Stimulated activated naive CD8-positive, alpha-beta T cell treated with anti-CD3 and anti-CD28 coated beads, Interleukin-15, Interleukin-2, amounts not matched to agents 100 ng/mL and 50 ng/mL, for 24 hours (primary cell): ENCODE data around the gene FAM174C.

Experiments used
- H3K27ac Mint-ChIP-seq: one replicate; pipeline ENCODE4 v1.8.0; 2021; ENCODE audit warnings: mild to moderate bottlenecking, mixed read lengths
- H3K27me3 Mint-ChIP-seq: one replicate; pipeline ENCODE4 v1.8.0; 2021; ENCODE audit warnings: mixed read lengths
- H3K36me3 Mint-ChIP-seq: one replicate; pipeline ENCODE4 v1.8.0; 2021; ENCODE audit warnings: low read depth, mixed read lengths
- H3K4me1 Mint-ChIP-seq: one replicate; pipeline ENCODE4 v1.8.0; 2021; ENCODE audit warnings: low read depth, mixed read lengths
- H3K4me3 Mint-ChIP-seq: one replicate; pipeline ENCODE4 v1.8.0; 2021; ENCODE audit warnings: mild to moderate bottlenecking, mixed read lengths
- H3K9me3 Mint-ChIP-seq: one replicate; pipeline ENCODE4 v1.8.0; 2021; ENCODE audit warnings: mixed read lengths

The FAM174C gene

DNA sequence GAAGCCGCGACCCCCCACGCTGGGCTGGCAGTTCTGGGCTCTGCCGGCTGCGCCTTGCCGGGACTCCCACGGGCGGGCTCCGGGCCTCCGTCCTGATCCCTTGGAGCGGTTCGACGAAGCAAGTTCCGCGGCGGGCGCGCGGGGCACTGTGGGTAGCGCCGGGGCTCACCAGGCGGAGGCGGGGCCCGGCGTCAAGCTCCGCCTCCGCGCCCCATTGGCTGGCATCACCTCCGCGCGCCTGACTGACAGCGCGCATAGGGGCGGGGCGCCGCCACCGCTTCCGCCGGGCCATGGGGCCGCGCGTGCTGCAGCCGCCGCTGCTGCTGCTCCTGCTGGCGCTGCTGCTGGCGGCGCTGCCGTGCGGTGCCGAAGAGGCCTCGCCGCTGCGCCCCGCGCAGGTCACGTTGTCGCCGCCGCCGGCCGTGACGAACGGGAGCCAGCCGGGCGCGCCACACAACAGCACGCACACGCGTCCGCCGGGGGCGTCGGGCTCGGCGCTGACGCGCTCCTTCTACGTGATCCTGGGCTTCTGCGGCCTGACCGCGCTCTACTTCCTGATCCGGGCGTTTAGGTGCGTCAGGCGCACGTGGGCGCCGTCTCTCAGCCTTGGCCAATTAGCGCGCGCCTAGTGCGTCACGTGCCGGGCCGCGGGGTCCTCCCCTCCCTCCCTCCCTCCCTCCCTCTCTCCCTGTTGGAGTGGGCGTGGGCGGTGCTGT is at the start of gene FAM174C:
FAM174C (plus strand) TSS at position 271 of the 716 bp plus-strand sequence; CDS start at position 291, 20 bp downstream.
- Mint-ChIP-seq H3K9me3 (no peaks in the 10 kb centered on the region), H3K27ac (peak within 1 kb of the TSS; percentile 92), H3K36me3 (peaks cover 52% of the 10 kb centered on the region), H3K4me3 (peak within 1 kb of the TSS; percentile 86), H3K4me1 (peaks cover 55% of the 10 kb centered on the region), H3K27me3 (no peaks in the 10 kb centered on the region)

DNA sequence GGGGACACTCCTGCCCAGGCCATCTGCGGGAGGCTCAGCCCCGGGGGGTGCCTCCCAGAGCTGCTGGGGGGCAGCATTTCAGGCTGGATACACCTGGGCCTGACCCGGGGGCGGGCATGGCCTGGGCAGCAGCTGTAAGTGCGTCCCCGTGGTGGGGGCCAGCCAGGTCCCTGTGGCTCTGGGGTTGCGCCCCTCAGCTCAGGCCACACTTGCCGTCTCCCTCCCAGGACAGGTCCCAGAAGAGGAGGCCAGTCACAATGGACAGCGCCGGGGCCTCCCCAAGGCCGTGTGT is 49.2 kb upstream of the FAM174C start:
- H3K4me1 Mint-ChIP-seq: no peaks in the 10 kb centered on the region
- no peaks in the 10 kb centered on the region for H3K27me3 Mint-ChIP-seq
- no peak overlapping the region for H3K27ac Mint-ChIP-seq
- H3K9me3 Mint-ChIP-seq: no peaks in the 10 kb centered on the region
- no peak overlapping the region for H3K4me3 Mint-ChIP-seq
- H3K36me3 Mint-ChIP-seq: no peaks in the 10 kb centered on the region

DNA sequence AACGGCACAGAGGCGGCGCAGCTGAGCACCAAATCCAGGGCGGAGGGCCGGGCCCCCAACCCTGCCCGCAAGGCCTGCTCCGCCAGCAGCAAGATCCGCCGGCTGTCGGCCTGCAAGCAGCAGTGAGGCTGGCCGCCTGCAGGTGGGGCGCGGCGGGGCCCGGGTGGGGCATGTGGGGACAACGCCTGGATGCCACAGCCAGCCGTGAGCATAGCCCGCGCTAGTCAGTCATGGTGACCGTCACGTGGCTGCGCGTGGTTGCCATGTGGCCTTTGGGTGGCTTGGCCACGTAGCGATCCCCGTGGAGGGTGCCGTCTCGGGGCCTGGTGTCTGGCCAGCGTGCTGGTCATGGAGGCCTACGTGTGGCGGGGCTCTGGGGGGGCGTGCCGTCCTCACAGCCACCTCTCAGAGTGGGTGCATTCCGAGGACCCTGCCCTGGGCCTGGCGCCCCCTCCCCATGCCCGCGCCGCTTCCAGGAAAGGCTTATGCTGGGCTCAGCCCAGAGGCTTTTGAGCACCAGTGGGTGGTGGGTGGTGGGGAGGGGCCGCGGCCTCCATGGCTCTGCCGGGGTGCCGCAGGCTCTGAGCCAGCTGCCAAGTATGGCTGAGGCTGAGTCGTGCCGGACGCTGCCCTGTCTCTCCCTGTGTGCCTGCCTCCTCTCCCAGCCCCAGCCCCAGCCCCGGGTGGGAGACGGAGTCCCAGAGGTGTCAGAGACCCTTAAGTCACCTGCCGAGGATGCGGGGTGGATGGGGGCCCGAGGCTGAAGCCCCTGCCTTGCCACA is 48.6 kb upstream of the FAM174C start:
- no peaks in the 10 kb centered on the region for H3K27me3 Mint-ChIP-seq

DNA sequence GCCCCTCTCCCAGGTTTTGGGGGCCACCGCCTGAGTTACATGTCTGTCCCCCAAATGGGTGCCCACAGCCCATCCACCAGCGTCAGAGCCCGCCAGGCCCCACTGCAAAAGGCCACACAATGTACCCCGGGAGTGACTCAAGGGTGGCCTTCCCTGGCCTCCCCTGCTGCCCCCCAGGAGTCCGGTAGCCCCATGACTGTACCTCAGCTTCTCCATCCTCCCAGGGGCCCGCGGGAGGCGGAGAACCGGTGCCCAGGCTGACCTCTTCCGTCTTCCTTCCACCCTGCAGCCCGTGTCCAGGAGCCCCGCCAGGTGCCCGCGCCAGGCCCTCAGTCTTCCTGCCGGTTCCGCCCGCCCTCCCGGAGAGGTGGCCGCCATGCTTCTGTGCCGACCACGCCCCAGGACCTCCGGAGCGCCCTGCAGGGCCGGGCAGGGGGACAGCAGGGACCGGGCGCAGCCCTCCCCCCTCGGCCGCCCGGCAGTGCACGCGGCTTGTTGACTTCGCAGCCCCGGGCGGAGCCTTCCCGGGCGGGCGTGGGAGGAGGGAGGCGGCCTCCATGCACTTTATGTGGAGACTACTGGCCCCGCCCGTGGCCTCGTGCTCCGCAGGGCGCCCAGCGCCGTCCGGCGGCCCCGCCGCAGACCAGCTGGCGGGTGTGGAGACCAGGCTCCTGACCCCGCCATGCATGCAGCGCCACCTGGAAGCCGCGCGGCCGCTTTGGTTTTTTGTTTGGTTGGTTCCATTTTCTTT is 47.9 kb upstream of the FAM174C start:
- Mint-ChIP-seq H3K9me3 (no peaks in the 10 kb centered on the region), H3K4me3 (no peak overlapping the region), H3K4me1 (no peaks in the 10 kb centered on the region), H3K27ac (no peak overlapping the region), H3K27me3 (no peaks in the 10 kb centered on the region), H3K36me3 (no peaks in the 10 kb centered on the region)

More for the DNA sequence above, 48.6 kb upstream of the FAM174C start:
- Mint-ChIP-seq H3K4me1 (no peaks in the 10 kb centered on the region), H3K27ac (no peak overlapping the region), H3K4me3 (no peak overlapping the region), H3K36me3 (no peaks in the 10 kb centered on the region), H3K9me3 (no peaks in the 10 kb centered on the region)

DNA sequence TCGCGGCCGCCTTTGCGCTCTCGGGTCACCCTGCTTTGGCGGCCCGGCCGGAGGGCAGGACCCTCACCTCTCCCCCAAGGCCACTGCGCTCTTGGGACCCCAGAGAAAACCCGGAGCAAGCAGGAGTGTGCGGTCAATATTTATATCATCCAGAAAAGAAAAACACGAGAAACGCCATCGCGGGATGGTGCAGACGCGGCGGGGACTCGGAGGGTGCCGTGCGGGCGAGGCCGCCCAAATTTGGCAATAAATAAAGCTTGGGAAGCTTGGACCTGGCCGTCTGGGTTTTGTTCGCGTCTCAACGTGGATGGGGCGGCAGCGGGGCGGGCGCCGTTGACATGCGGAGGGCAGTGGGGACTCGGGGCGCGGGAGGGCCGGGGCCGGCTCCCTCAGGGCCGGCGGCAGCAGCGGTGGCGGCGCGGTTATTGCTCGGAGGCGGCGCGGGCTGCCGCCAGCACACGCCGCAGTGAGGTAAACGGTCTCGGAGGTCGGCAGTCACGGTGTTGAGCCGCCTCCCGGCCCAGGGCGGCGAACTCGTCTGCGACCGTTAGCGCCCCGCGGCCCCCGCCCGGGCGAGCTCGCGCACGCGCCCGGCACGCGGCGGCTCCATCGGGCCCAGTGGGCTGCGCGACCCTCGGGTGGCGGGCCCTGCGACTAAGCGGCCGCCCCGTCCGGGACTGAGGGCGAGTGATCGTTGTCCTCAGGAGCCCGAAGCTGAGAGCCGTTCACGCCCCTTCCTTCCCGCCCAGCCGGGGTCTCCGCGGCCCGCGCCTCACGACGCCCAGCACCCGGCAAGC is 47.0 kb upstream of the FAM174C start:
- no peaks in the 10 kb centered on the region for H3K9me3 Mint-ChIP-seq
- H3K4me3 Mint-ChIP-seq: no peak overlapping the region
- H3K27ac Mint-ChIP-seq: no peak overlapping the region
- no peaks in the 10 kb centered on the region for H3K36me3 Mint-ChIP-seq
- H3K4me1 Mint-ChIP-seq: no peaks in the 10 kb centered on the region
- H3K27me3 Mint-ChIP-seq: no peaks in the 10 kb centered on the region

DNA sequence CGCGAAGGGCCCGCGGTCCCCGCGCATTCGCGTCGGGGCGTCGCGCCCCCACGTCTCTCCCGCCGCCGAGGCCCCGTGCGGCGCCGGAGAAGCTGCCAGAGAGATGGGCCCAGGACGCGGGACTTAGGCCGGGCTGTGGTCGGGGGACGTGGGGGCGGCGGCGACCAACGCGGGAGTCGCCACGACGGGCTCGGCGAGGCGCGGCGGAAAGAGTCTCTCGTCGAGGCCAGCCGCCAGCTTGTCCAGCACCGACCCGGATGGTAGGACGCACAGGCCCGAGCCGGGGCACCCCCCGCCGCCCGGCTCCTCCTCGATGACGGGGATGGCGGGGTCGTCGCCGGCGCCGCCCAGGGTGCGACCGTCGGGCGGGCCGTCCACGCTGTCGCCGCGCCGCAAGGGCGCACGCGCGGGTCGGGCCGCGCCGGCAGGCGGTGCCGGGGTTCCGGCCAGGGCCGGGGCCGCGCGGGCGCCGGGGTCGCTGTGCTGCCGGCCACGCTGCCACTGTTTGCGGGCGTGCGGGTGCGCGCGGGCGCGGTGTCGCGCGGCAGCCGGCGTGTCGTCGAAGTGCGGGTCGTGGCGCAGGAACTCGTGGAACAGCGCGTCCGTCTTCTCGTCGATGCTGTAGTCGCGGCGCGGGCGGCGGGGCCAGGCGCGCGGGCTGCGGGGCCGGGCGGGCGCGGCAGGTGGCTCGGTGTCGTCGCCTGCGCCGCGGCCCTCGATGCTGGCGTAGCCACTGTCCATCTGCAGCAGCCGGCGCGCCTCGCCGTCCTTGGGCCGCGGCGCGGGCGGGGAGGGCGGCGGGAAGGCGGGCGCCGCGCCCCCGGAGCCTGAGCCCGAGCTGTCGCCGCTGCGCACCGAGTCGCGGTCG is 46.0 kb upstream of the FAM174C start:
- Mint-ChIP-seq H3K27me3 (no peaks in the 10 kb centered on the region), H3K27ac (no peak overlapping the region), H3K9me3 (no peaks in the 10 kb centered on the region), H3K4me3 (no peak overlapping the region), H3K4me1 (no peaks in the 10 kb centered on the region), H3K36me3 (no peaks in the 10 kb centered on the region)

DNA sequence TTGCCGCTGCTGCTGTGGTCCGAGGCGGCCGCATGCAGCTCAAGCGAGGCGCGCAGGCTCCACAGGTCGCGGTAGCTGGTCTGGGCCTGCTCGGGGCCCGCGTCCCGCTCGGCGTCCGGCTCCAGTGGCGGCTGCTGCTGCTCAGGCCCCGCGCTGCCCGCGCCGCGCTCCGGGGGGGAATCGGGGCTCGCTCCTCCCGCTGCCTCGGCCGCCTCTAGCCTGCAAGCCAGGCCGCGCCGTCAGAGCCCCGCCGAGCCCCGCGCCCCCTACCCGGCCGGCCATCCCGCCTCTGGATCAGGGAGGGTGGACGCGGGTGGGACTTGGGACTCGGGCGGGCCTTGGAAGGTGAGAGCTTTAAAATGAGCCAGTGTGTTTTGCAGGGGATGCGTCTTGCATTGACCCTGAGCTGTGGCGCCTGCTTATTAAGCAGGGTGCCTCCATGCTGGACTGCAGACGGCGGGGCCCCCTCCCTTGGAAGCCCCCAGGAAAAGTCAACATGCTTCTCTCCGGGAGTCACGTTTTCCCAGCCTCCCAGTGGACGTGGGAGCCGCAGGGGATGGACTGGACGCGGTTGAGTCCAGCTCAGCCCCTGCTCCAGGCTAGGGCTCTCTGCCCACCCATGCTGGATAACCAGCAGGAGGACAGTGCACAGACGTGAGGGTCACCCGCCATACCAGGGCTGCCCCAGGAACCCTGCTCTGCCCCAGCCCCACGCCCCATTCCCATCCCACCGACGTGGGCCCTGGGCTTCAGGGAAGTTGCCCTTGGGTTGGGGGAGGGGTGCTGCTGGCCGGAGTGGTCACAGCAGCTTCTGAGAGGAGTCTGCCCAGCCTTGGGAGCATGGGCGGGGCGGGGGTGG is 45.2 kb upstream of the FAM174C start:
- no peaks in the 10 kb centered on the region for H3K9me3 Mint-ChIP-seq
- H3K27me3 Mint-ChIP-seq: no peaks in the 10 kb centered on the region
- H3K27ac Mint-ChIP-seq: no peak overlapping the region
- H3K4me3 Mint-ChIP-seq: no peak overlapping the region
- H3K36me3 Mint-ChIP-seq: no peaks in the 10 kb centered on the region
- no peaks in the 10 kb centered on the region for H3K4me1 Mint-ChIP-seq

DNA sequence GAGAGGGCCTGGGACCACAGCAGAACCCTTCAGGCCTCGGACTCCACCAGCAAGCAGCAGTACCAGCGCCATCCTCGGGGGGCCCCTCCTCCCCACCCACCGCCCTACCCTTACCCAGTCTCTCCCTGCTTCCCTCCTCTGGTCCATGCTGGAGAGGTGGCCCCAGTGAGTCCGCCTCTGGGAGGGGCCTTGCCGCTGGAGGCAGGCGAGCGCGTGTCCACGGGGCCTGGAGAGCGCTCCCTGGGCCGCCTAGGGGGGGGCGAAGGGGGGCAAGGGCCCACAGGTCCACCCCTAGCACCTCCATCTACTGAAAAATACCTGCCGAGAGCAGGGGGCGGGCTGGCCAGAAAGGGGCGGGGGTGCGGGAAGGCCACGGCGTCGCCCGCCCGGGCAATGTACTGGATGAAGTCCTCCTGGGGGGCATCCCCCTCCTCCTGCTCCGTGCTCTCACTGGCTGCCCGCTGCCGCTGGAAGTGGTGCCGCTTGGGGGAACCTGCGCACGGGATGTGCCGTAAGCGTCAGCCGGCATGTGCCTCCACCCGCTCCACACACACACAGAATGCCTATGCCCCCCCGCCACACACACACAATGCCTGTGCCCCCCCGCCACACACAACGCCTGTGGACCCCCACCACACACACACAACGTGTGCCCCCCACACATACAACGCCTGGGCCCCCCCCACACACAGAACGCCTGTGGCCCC is 44.4 kb upstream of the FAM174C start:
- Mint-ChIP-seq H3K4me3 (no peak overlapping the region), H3K36me3 (no peaks in the 10 kb centered on the region), H3K9me3 (no peaks in the 10 kb centered on the region), H3K27ac (no peak overlapping the region), H3K4me1 (no peaks in the 10 kb centered on the region), H3K27me3 (no peaks in the 10 kb centered on the region)

DNA sequence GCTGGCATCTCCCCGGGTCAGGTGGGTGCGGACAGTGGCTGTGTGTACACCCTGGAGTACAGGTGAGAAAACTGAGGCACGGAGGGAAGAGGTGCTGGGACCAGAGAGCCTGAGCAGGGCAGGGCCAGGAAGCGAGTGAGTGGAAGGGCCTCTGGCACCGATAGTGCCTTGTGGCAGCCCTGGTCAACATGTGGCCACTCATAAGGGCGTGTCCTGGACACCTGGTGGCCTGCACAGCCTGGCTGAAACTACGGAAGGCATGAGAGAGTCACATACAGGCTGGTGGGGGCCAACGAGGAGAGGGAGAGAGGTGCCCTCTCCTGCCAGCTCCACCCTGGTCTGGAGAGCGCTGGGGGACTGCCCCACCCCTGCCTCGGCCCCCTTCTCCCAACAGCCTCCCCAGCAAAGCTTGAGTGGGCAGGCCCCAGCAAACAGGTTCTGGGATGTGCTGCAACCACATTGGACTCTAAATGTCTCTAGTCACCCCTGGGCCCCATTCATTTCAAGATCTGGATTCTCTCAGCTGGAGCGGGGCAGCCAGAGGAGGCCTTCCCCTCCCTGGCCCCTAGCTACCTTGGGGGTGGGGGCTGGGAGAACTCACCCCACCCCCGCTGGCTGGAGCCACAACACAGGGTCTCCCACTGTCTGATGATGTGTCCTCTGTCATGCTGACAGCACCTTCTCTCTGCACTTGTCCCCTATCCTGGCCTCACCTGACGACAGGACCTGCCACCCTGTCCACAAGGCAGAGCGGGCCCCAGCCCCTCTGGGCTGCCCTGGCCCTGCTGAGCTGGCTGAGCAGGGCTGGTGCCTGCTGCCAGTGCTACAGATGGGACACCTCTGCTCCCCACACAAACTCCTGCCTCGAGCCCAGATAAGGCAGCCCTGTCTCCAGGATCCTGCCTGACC is 43.3 kb upstream of the FAM174C start:
- Mint-ChIP-seq H3K27me3 (no peaks in the 10 kb centered on the region), H3K4me1 (no peaks in the 10 kb centered on the region), H3K9me3 (no peaks in the 10 kb centered on the region), H3K4me3 (no peak overlapping the region), H3K36me3 (no peaks in the 10 kb centered on the region), H3K27ac (no peak overlapping the region)

DNA sequence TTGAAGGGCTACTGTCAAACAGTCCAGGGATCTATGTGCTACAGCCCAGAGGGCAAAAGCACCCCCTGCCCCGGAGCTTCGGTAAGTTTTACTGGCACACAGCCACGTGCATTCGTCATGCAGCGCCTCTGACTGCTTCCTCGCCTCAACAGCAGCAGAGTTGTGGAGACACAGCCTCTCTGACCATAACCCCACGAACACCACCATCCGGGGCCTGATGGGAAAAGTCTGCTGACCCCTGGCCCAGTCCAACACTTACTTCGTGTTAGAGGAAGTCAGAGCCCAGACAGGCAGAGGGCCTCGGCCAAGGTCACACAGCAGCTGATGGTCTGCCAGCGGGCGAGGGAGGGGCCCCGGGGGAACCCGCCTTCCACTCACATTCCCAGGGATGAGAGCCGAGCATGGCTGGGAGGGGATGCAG is 42.7 kb upstream of the FAM174C start:
- no peaks in the 10 kb centered on the region for H3K9me3 Mint-ChIP-seq
- H3K27ac Mint-ChIP-seq: no peak overlapping the region
- no peaks in the 10 kb centered on the region for H3K36me3 Mint-ChIP-seq
- no peak overlapping the region for H3K4me3 Mint-ChIP-seq
- H3K4me1 Mint-ChIP-seq: no peaks in the 10 kb centered on the region
- H3K27me3 Mint-ChIP-seq: no peaks in the 10 kb centered on the region

DNA sequence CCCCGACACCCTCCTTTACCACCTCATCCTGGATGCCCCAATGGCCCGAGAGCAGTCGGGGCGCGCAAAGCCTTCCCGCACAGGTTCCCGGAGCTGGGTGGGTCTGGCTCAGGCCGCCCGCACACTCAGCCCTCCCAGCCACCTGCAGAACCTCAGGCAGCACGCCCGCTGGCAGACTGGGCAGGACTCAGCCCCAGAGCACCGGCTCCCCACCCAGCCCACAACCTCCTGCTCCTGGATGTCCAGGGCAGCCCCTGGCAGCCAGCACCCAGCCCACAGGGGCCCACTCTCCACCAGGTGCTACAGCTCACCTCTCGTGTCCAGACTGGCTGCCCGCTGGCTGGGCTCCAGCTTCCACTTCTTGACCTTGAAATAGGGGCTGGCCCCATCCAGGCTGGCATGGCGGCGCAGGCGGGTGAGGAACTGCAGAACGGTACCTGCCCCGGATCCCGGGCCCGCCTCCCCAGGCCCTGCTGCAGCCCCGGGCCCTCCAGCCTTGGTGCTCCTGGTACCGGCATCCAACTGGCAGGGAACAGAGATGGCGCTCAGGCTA is 42.1 kb upstream of the FAM174C start:
- Mint-ChIP-seq H3K27me3 (peaks cover under 1% of the 10 kb centered on the region), H3K27ac (no peak overlapping the region), H3K4me3 (no peak overlapping the region), H3K4me1 (peaks cover under 1% of the 10 kb centered on the region), H3K9me3 (no peaks in the 10 kb centered on the region), H3K36me3 (no peaks in the 10 kb centered on the region)
